ENCODE data around the gene ELOA.
"Not testable (repeated sequence)": the region's sequence is repeated elsewhere in the genome, so short reads cannot be mapped to it uniquely, and the experiment has no call there.

ELOA gene

GRCh38 chr1:23741609-23742008, 1.7 kb upstream of the ELOA start:
- no peak for DNase-seq

GRCh38 chr1:23742670-23743286, 493 bp upstream of the ELOA start:
- peak; percentile 84 for DNase-seq

- peak; percentile 54 for DNase-seq
Observed at GRCh38 chr1:23745515-23745914, 2.2 kb downstream of the ELOA start.

GRCh38 chr1:23748016-23748415, 4.7 kb downstream of the ELOA start:
- DNase-seq, result no peak

- peak; percentile 76 for DNase-seq
Observed at GRCh38 chr1:23751050-23751814, 8.0 kb downstream of the ELOA start.

- no peak for DNase-seq
Observed at GRCh38 chr1:23751815-23752200, 8.5 kb downstream of the ELOA start.

- DNase-seq, result no peak
Observed at GRCh38 chr1:23752909-23753308, 9.6 kb downstream of the ELOA start.

- no peak for DNase-seq
Observed at GRCh38 chr1:23756676-23757075, 13.4 kb downstream of the ELOA start.

GRCh38 chr1:23757812-23758211, 14.5 kb downstream of the ELOA start:
- no peak for DNase-seq

GRCh38 chr1:23759277-23759676, 16.0 kb downstream of the ELOA start:
- DNase-seq, result no peak

- peak; percentile 28 for DNase-seq
Observed at GRCh38 chr1:23763041-23763577, 19.8 kb downstream of the ELOA start.

GRCh38 chr1:23768733-23769132, 25.5 kb downstream of the ELOA start:
- DNase-seq, result no peak

- DNase-seq, result peak; percentile 94
Observed at GRCh38 chr1:23772049-23772853, 29.0 kb downstream of the ELOA start.

GRCh38 chr1:23772854-23773242, 29.6 kb downstream of the ELOA start:
- no peak for DNase-seq

GRCh38 chr1:23774174-23774880, 31.1 kb downstream of the ELOA start:
- DNase-seq, result no peak

- no peak for DNase-seq
Observed at GRCh38 chr1:23776217-23776616, 32.9 kb downstream of the ELOA start.

- peak; percentile 95 for DNase-seq
Observed at GRCh38 chr1:23777979-23778814, 34.9 kb downstream of the ELOA start, which contains the start of gene PITHD1. Gene PITHD1, plus strand, starts transcription at chr1:23778418. Its CDS starts 98 bp downstream, at chr1:23778516.

- DNase-seq, result no peak
Observed at GRCh38 chr1:23779826-23780371, 36.6 kb downstream of the ELOA start.

GRCh38 chr1:23783141-23783540, 39.9 kb downstream of the ELOA start:
- DNase-seq, result not testable (repeated sequence)

GRCh38 chr1:23784846-23785245, 41.6 kb downstream of the ELOA start:
- no peak for DNase-seq

GRCh38 chr1:23787701-23788100, 44.4 kb downstream of the ELOA start:
- no peak for DNase-seq

All from NCI-H82 (cell line).